ENCODE data around the gene OGDH. TPM values are rescaled to one million over a fixed set of nuclear protein-coding genes. Genes with fewer than 3 reads are reported as not detected.

The OGDH gene
- total RNA-seq, 1 donor, result 99.7 TPM

DNA sequence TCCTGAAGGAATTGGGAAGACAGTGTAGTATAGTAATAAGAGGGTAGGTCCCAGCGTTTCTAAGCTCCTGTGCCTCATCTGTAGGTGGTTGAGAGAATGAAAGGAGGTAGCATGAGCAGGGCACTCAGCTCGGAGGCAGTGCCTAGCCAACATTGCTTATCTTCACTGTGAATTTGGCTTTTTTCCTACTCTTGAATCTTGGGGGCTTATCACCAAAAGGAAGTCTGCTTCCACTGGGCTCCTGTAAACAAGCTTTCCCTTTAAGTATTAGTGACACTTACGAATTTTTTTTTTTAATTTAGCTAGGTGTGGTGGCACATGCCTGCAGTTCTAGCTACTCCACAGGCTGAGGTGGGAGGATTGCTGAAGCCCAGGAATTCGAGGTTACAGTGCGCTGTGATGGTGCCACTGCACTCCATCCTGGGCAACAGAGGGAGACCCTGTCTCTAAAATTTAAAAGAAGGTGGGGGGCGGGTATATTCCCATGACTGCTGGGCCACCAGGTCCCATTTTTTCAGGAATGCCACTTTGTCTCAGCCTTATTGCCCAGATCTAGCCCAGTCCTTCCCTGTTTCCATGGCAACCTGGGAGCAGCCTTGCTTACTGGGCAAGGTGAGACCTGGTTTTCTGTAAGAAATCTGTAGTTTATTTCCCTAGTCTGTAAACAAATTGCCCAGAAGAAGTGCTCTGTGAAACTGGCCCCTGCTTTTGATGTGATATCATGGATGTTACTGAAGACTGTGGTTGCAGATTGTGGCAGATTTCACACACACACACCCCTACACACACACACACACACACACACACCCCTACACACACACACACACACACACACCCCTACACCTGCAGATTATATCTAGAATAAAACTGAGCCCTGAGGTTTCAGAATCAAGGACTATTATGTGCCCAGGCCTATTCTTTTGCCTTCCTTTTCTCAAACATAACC is 19.4 kb downstream of the OGDH start:
- no peak overlapping the region for H3K4me3 ChIP-seq (ENCODE audit: low read depth, low read length)
- no peak for DNase-seq (ENCODE audit: low read depth)
- TF ChIP-seq, protein P1, sequence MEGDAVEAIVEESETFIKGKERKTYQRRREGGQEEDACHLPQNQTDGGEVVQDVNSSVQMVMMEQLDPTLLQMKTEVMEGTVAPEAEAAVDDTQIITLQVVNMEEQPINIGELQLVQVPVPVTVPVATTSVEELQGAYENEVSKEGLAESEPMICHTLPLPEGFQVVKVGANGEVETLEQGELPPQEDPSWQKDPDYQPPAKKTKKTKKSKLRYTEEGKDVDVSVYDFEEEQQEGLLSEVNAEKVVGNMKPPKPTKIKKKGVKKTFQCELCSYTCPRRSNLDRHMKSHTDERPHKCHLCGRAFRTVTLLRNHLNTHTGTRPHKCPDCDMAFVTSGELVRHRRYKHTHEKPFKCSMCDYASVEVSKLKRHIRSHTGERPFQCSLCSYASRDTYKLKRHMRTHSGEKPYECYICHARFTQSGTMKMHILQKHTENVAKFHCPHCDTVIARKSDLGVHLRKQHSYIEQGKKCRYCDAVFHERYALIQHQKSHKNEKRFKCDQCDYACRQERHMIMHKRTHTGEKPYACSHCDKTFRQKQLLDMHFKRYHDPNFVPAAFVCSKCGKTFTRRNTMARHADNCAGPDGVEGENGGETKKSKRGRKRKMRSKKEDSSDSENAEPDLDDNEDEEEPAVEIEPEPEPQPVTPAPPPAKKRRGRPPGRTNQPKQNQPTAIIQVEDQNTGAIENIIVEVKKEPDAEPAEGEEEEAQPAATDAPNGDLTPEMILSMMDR (IDR thresholded peaks at IDR 0.05; ENCODE audit: insufficient read depth, low read depth, low read length), result no peak

DNA sequence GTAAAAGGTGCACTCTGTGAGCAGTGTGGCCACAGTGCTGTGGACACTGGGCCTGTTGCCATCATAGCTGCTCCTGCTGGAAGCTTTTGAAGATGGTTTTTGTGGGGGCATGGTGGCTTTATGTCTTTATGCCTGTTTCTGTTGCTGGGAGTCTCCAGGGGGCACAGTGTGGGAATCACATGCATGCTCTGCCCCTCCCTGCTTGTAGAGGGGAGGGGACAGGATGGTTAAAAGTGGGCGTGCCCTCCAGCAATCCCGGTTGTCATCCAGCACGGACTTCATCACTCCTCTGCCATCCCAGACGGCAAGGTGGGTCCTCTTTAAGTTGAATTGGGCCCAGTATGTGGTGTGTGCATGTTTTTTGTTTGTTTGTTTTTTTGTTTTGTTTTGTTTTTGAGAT is 20.2 kb downstream of the OGDH start:
- H3K4me3 ChIP-seq (ENCODE audit: low read depth, low read length), result no peak overlapping the region
- TF ChIP-seq, protein P1 (IDR thresholded peaks at IDR 0.05; ENCODE audit: insufficient read depth, low read depth, low read length), result no peak
- DNase-seq (ENCODE audit: low read depth), result no peak

DNA sequence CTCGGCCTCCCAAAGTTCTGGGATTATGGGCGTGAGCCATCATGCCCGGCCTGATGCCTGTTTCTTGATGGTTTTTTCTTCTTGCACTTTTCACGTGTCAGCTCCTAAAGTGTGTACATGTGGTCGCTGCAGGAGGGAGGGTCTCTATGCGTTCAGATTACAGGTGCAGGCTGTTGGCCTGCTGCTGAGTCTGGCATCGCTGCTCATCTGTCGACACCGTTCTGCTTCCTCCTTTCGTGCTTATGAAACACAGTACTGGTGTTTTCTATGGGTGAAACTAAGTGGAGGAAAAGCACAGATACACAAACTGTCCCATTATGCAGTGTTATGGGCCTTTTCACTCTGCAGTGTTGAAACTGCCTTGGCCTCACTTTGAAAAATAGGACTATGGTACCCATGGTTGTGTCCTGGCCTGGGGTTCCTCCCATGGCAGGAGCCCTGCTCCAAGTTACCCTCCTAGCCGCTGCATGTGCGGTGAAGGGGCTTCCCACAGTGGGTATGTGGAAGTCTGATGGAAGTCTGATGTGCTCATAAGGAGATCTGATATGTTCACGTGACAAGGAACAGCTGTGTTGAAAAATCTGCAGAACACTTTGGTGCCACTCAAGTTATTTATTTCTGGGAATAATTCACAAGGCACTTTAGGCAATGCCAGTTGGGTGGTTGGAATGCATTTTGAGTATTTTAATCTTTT is 23.5 kb downstream of the OGDH start:
- DNase-seq (ENCODE audit: low read depth), result no peak
- TF ChIP-seq, protein P1 (IDR thresholded peaks at IDR 0.05; ENCODE audit: insufficient read depth, low read depth, low read length), result no peak
- H3K4me3 ChIP-seq (ENCODE audit: low read depth, low read length), result no peak overlapping the region

DNA sequence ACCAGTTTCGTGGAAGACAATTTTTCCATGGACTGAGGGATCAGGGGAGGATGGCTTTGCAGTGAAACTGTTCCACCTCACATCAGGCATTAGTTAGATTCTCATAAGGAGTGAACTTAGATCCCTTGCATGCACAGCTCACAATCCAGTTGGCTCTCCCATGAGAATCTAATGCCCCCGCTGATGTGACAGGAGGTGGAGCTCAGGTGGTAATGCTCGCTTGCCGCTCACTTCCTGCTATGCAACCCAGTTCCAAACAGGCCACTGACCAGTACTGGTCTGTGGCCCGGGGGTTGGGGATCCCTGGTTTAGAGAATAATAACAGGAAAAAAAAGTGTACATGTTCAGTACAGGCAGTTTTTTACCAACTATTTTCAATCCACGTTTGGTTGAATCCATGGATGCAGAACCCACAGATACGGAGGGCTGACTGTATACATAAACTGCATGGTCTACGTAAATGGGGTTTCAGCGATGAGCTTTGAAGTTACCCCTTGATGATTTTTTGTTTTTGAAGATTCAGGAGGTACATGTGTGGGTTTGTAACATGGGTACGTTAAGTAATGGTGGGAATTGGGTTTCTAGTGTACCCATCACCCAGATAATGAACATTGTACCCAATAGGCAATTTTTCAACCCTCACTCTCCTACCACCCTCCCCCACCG is 24.5 kb downstream of the OGDH start:
- TF ChIP-seq, protein P1 (IDR thresholded peaks at IDR 0.05; ENCODE audit: insufficient read depth, low read depth, low read length), result no peak
- no peak for DNase-seq (ENCODE audit: low read depth)
- no peak overlapping the region for H3K4me3 ChIP-seq (ENCODE audit: low read depth, low read length)

GRCh38 chr7:44631458-44632115 is 25.2 kb downstream of the OGDH start:
- TF ChIP-seq, protein P1 (IDR thresholded peaks at IDR 0.05; ENCODE audit: insufficient read depth, low read depth, low read length), result no peak
- no peak overlapping the region for H3K4me3 ChIP-seq (ENCODE audit: low read depth, low read length)
- peak; percentile 93 for DNase-seq (ENCODE audit: low read depth)

DNA sequence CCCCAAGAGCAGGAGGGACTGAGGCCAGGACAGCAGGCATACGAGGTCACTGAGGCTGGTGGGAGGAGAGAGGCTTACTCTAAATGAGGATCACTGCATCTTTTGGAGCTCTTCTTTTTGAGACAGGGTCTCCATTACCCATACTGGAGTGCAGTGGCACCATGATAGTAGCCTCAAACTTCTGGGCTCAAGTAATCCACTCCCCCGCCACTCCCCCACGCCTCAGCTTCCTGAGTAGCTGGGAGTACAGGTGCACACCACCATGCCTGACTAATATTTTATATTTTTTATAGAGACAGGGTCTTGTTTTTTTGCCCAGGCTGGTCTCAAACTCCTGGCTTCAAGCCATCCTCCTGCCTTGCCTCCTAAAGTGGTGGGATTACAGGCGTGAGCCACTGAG is 25.8 kb downstream of the OGDH start:
- TF ChIP-seq, protein P1 (IDR thresholded peaks at IDR 0.05; ENCODE audit: insufficient read depth, low read depth, low read length), result no peak
- no peak overlapping the region for H3K4me3 ChIP-seq (ENCODE audit: low read depth, low read length)
- no peak for DNase-seq (ENCODE audit: low read depth)
